ENCODE data around the gene ADGRE3.
"Not testable (repeated sequence)": the region's sequence is repeated elsewhere in the genome, so short reads cannot be mapped to it uniquely, and the experiment has no call there.

DNA sequence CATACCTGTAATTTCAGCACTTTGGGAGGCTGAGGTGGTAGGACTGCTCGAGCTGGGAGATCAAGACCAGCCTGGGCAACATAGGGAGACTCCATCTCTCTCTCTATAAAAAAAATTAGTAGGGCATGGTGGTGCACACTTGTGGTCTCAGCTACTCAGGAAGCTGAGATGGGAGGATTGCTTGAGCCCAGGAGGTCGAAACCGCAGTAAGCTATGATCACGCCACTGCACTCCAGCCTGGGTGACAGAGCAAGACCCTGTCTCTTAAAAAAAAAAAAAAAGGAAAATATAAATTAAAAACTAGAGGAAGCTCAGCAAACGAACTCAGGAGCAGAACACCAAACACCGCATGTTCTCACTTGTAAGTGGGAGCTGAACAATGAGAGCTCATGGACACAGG is 50.2 kb downstream of the ADGRE3 start:
- not testable (repeated sequence) for TF ChIP-seq POLR2A, POLR2AphosphoS5 (IDR thresholded peaks at IDR 0.05)
- TF ChIP-seq, protein P1, sequence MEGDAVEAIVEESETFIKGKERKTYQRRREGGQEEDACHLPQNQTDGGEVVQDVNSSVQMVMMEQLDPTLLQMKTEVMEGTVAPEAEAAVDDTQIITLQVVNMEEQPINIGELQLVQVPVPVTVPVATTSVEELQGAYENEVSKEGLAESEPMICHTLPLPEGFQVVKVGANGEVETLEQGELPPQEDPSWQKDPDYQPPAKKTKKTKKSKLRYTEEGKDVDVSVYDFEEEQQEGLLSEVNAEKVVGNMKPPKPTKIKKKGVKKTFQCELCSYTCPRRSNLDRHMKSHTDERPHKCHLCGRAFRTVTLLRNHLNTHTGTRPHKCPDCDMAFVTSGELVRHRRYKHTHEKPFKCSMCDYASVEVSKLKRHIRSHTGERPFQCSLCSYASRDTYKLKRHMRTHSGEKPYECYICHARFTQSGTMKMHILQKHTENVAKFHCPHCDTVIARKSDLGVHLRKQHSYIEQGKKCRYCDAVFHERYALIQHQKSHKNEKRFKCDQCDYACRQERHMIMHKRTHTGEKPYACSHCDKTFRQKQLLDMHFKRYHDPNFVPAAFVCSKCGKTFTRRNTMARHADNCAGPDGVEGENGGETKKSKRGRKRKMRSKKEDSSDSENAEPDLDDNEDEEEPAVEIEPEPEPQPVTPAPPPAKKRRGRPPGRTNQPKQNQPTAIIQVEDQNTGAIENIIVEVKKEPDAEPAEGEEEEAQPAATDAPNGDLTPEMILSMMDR (IDR thresholded peaks at IDR 0.05) = not testable (repeated sequence)
